GM21786 (cell line): ENCODE data around the gene RHOV.
"Not testable (repeated sequence)": the region's sequence is repeated elsewhere in the genome, so short reads cannot be mapped to it uniquely, and the experiment has no call there.

Experiments
- ATAC-seq: cut with Tn5 transposase; IDR thresholded peaks from one replicate; pipeline ENCODE4 v1.9.1; 2021; ENCODE audit not compliant: unreplicated experiment

Gene RHOV

DNA sequence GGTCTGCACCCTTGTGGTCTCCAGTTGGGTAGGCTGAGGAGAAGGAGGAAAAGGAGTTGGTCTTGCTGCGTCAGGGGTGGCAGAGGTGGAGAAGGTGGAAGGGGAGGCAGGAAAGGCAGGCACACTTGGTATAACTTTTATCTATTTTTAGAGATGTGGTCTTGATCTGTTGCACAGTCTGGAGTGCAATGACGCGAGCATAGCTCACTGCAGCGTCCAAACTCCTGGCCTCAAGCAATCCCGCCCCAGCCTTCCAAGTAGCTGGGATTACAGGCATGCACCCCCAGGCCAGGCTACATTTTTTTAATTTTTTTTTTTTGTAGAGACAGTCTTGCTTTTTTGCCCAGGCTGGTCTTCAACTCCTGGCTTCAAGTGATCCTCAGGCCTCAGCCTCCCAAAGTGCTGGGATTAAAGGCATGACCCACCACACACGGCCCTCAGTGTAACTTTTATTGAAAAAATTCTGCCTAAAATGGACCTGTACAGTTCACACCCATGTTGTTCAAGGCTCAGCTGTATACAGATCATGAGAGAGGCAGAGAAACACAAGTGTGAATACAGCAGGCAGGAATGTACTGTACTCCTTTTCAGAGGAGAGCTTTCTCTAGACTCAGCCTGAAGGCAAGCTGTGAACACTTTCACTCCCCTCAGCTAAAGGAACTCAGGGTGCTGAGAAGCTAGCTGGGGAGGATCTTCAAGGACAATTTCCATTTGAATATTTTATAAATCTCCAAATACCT lies 2.1 kb upstream of the RHOV start:
- no peak for ATAC-seq

DNA sequence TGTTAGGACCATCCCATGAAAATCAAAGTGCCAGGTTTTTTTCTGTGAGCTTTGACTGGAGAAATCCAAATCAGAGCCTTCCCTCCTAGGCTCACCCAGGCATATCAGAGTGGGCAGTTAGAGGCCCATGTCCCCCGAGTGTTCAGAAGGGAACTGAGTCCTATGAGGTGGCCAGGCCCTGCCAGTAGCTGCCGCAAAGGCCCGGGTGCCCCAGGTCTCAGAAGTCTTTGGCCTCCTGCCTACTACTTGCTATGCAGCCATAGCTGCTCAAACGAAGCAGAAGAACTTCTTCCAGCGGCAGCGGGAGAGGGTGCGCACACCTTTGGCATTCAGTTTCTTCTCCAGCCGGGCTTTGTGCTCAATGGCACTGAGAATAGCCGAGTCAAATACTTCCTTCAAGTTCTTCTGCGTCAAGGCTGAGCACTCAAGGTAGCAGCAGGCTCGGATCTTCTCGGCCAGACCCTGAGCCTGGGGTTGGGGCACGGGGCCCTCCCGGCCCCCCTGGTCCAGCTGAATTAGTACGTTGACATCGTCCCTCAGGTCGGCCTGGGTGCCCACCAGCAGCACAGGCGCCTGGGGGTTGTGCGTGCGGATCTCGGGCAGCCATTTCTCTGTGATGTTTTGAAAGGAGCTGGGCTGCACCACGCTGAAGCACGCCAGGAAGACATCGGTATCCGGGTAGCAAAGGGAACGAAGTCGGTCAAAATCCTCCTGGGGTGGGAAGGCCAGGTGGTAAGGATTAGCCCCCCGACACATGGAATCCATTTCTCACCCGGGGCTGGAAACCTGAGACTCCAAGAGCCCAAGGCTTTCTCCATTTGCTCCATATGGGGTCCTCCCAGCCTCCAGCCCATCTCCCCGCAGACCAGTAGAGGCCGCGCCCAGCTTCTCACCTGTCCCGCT lies 992 bp downstream of the RHOV start:
- ATAC-seq = no peak

DNA sequence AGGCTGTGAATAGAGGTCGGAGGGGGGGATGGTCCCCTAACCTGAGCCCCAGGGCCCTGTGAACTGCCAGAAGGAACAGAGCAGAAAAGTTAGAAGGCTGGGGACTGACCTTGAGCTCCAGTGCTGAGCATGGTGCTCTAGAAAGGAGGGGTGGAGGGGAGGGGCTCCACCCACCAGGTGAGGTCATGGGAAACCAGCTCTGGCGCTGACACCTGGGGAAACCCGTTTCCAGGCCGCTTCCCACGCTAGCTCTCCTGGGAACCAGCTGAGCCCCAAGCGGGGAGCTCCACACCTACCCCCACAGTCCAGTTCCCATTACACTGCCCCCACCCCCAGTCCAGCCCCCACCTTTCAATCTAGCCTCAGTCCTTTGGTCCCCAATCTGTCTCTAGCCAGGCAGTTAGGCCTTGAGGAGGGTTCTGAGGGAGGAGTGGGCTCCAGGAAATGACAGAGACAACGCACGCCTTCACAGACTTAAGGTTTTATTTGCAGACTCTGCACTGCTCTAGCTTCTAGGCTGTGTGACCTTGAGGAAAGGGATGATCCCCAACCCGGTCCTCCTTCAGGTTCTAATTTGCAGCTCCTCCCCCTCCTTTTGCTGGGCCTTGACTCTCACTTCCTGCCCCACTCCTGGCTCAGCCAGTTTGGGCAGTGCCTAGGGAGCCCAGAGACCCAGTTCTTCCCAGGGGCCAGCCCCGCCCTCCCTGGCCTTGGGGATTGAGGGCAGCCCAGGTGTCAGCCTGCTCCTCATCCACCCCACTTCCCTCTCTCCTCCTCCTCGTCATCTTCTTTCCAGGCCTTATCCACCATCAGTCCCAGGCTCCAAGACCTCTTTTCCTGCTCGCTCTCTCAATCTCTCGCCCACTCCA lies 2.1 kb downstream of the RHOV start:
- ATAC-seq = peak; percentile 39

DNA sequence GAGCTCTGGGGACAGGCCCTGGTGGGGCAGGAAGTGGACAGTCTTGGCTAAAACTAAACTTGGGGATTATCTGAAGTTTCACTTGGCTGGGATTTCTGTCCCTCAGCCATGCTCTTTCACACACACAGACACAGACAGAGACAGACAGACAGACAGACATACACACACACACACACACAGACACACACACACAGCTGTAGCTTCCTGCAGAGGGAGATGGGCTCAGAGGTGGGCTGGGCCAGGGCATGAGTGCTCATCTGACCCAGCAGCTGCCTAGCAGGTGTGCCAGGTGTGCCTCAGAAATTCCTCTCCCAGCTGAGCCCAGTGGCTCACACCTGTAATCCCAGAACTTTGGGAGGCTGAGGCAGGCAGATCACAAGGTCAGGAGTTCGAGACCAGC lies 3.3 kb downstream of the RHOV start:
- no peak for ATAC-seq

DNA sequence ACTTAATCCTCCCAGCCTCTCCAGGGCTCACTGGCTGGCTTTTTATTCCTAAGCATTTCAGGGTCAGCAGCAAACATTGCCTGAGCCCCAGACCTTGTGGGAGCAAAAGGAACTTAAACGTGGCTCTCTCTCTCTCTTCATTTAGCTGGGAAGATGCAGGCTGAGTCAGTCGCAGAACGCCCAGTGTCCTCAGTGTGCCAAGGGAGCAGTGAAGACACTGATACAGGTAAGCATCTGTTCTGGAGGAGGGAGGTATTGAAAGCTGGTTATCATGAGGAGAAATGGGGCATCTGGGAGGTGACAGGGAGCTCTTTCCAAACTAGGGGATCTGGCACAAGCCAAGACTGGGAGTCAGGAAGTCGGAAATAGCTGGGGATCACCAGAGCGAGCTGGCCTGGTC lies 4.3 kb downstream of the RHOV start:
- ATAC-seq = no peak

DNA sequence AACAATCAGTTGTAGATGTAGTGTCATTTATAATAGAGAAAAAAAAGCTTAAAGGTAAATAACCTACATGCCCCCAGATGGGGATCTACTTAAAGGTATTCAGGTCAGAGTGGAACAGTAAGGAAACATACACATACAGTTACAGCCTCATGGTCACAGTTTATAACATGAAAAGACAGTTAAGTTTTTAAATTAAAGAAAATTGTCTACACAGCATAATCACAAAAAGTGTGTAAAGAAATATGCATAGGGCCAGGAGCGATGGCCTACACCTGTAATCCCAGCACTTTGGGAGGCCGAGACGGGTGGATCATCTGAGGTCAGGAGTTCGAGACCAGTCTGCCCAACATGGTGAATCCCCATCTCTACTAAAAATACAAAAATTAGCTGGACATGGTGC lies 6.8 kb downstream of the RHOV start:
- no peak for ATAC-seq

DNA sequence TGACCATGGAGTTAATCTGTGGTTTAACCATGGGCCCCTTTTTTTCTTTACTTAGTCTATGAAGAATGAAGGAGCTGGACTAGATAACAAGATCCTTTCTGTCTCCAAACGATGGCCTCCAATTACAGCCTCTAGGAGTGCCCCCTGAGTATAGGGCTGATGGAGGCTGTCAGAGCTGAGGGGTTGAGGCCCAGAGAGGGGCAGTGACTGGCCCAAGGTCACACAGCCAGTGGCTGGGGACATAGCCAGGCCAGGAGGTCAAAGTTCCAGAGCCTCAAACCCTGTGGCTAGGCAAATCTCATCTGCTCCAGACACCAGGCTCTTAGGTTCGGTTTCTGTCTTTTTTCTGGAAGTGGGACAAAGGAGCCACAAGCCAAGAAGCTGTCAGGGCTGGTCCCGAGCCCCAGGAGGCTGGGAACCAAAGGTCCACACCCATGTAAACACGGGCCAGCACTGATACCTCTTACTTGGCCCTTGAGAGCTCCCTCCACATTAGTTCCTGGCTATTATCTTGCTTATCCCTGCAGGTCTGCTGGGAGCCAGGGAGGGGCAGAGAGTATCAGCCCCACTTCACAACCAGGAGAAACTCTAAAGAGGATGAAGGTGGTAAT lies 10.3 kb downstream of the RHOV start:
- no peak for ATAC-seq

DNA sequence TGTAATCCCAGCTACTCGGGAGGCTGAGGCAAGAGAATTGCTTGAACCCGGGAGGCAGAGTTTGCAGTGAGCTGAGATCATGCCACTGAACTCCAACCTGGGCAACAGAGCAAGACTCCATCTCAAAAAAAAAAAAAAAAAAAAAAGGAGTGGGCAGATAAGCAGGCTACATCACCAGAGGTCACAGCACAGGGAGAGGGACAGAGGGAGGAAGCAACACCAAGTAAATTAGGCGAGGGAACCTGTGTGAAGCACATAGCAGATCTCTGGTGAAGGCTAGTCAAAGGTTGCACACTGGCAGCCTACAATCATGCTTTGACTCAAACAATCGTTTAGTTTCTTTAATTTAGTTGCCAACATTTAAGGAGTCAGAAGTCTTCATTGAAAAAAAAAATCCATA lies 12.9 kb downstream of the RHOV start:
- not testable (repeated sequence) for ATAC-seq

DNA sequence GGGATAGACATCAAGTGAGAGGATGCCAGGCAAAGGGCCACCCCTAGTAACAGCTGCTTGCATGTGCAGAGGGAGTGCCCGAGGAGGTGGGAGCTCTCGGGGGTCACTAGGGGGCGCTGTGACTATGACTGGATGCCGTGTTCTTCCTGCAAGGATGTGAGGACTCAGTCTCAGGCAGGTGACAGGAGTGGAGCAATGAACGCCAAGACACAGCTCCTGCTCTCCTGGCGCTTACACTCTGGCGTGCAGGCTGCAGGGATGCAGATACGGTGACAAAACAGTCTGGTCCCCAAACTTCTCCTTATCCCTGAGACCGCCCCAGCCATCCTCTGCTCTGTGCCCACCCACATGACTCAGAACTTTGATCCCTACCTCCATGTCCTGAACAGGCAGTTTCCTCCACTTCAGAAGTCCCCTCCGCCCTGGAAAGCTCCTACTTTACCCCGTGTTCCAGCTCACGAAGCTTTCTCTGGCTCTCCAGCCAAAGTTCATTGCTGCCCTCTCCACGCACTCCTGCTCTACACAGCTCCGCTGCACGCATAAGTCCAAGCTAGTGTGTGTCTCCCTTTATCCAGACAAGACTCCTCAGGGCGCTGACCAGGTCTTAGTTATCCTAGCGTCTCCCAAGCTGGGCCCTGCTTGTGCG lies 14.7 kb downstream of the RHOV start:
- peak; percentile 53 for ATAC-seq

DNA sequence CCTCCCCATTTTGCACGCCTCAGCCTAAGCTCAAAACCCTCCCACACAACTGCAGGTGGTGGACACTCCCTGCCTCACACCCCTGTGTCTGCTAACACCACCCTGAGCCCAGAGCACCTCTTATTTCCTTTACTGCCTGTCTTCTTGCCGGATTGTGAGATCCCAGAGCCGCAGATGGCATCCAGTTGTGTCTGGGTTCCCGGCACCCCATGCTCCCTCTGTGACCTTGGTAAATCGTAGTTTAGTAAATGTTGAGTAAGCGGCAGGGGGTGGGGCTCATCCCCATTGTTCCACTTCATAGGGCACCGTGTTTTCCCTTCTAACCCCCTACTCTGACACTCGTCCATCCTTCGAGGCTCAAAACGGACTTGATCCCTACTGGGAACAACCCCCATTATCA lies 15.3 kb downstream of the RHOV start:
- ATAC-seq = no peak

DNA sequence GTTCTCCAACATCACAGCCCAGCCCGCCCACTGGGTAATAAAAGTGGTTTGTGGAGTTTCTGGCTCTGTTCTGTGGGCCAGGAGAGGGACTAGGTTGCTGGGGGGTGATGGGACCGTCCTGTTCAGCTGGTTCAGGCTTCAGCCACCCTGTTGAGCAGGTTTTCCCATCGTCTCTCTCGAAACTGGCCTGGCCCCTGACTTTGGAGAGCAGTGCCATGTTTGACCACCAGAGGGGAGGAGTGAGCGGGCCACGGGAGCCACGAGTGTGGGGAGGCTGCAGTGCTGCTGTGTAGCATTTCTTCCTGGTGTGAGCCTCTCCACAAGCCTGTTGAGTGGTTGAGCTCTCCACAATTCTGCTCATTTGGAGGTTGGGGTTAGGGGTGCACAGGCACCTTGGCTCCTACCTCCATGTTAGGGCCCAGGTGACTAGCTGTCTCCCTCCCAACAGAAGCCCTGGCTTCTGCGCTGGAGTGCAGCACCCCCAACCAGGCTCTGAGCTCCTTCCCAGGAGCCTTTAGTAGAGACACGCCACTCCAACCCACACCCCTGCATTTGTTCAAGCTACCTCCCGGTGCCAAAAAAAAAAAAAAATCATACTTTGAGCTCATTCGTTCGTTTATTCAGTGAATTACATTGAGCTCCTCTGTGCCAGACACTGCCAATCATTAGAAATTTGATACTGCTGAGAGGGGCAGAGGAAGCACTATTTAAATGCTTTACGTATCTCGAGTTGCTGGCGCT lies 16.3 kb downstream of the RHOV start:
- peak; percentile 53 for ATAC-seq

DNA sequence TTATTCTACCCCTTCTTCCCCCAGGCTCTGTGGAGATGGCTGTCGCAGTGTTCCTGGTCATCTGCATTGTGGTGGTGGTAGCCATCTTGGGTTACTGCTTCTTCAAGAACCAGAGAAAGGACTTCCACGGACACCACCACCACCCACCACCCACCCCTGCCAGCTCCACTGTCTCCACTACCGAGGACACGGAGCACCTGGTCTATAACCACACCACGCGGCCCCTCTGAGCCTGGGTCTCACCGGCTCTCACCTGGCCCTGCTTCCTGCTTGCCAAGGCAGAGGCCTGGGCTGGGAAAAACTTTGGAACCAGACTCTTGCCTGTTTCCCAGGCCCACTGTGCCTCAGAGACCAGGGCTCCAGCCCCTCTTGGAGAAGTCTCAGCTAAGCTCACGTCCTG lies 17.3 kb downstream of the RHOV start:
- ATAC-seq = no peak

DNA sequence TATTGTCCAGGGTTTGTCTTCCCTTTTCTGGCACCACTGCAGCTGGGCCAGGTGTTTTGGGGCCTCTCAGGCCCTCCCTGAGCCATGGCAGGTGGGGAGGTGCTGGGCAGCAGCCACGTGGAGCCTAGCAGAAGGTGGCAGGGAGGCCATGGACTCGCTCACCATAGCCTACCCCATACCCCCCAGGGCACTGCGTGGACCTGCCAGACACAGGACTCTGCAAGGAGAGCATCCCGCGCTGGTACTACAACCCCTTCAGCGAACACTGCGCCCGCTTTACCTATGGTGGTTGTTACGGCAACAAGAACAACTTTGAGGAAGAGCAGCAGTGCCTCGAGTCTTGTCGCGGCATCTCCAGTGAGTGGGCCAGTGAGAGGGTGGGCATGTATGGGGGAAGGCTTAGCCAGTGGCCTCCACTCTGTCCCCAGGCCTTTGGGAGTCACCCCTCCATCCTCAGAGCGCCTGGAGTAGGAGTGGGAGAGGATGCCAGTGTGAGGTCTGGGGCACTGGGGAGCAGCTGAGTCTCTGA lies 18.3 kb downstream of the RHOV start:
- no peak for ATAC-seq

DNA sequence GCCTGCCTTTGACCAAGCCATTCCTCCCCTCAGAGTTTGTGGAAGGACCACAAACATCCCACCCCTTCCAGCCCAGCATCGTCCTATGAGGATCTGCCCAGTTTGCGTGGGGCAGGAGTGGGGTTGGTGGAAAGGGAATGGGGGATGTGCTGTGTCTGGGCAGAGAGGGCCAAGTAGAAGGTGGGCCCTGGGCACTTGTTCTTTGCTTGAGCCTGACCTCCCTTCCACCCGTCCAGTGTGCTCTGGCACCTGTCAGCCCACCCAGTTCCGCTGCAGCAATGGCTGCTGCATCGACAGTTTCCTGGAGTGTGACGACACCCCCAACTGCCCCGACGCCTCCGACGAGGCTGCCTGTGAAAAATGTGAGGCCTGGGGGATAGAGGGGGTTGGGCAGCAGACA lies 19.9 kb downstream of the RHOV start:
- ATAC-seq = no peak

DNA sequence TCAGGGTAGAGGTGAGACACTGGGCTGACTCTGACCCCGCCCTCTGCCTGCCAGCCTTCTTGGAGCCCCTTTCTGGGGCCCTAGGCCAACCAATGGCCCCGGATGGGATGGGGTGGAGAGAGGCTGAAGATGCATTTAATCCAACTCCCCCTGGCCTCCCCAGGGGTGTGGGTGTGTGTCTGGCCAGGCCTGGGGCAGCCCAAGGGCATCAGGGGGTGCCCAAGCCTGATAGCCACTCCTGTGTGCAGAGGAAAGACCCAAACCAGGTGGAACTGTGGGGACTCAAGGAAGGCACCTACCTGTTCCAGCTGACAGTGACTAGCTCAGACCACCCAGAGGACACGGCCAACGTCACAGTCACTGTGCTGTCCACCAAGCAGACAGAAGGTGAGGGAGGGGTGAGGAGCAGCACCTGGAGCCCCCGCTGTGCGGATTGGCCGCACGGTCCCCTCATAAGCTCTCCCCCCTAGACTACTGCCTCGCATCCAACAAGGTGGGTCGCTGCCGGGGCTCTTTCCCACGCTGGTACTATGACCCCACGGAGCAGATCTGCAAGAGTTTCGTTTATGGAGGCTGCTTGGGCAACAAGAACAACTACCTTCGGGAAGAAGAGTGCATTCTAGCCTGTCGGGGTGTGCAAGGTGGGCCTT lies 20.7 kb downstream of the RHOV start:
- no peak for ATAC-seq

DNA sequence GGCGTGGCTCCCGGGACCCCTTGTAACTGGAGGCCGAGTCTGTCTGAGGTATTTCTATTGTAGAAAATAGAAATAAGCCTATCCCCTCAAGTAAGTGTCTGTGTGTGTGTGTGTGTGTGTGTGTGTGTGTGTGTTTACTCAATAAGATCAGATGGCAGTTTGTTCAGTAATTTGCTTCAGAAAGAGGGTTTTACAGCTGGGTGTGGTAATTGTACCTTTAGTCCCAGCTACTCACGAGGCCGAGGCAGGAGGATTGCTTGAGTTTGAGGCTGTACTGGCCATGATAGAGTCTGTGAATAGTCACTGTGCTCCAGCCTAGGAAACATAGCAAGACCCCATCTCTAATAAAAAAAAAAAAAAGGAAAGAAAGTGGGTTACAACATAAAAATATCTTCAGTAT lies 21.5 kb downstream of the RHOV start:
- no peak for ATAC-seq

DNA sequence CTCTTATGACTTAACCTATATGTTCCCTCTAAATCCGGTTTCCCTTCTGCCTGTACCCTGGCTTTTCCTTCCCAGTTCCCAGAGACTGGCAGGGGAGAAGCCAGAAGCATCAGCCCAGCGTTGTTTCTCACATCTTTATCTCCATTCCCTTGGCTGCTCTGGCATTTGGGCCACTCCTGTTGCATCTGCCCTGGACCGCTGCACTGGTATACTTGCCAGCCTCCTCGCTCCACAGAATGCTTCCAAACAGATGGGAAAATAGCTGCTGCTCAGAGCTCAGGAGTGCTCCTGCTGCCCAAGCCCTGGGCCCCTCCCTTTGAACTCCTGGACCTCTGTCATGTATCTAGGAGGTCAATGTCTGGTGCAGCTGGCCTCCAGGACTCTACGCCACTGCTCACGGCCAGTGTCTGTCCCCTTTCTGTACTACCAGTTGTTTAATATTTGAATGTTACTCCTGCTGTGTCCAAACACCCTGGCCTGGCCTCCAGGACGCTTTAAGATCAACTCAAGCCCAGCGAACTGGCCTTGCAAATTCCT lies 23.4 kb downstream of the RHOV start:
- ATAC-seq = no peak

DNA sequence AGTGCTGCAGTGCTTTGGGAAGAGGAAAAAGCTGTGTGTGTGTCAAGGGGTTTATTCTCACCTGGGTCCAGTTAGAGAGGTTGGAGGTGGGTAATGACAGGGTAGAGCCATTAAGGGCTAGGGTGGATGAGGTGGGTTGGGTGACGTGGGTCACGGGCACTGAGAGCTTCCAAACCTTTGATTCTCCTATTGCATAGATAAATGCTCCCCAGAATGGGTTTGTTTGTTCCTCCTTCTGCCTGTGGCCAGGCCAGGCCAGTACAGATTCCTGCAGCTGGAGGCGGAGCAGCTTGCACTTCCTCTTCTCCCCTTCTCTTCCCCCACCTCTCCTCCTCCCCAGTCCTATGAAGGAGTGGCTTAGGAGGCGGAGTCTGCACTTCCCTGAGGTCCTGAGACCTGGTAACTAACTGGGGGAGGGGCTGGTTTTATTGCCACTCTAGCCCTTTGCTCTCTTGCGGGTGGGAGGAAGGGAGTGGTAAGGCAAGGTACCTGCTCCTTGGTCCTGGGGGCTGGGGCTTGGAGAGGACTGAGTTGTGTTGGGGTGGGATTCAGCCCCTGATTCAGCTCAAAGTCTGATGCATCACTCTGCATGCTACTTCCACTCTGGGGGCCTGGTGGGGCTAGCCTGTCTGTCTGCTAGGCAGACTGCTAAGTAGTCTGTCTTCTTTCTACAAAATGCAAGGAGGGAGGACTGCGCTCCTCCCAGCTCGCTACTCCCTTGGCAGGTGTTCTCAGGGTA lies 26.6 kb downstream of the RHOV start:
- ATAC-seq = peak; percentile 71
